Measurements from ENCODE around the gene ATP6V0A1. TPM values are rescaled to one million over a fixed set of nuclear protein-coding genes. Genes with fewer than 3 reads are reported as not detected.

The ATP6V0A1 gene
- total RNA-seq, 1 experiment from 2014 or later = 55.1 TPM

GRCh38 chr17:42512246-42512645 is 53.6 kb downstream of the ATP6V0A1 start:
- Histone ChIP-seq H3K9me3 (ENCODE audit: insufficient read depth, low read depth) (no peaks in the 10 kb centered on the region), H2AFZ (no peak overlapping the region), H4K20me1 (ENCODE audit: insufficient read depth) (no peaks in the 10 kb centered on the region), H3K36me3 (ENCODE audit: low read depth) (0 out of 2 replicates have a peak, but pooled peaks cover 8% of the 10 kb centered on the region), H3K79me2 (ENCODE audit: low read depth) (no peaks in the 10 kb centered on the region), H3K4me1 (replicated peaks; ENCODE audit: insufficient read depth) (peaks cover 9% of the 10 kb centered on the region), H3K9me2 (ENCODE audit: insufficient read depth) (no peaks in the 10 kb centered on the region), H3K27me3 (ENCODE audit: insufficient read depth, low read depth) (no peaks in the 10 kb centered on the region), H3F3A (ENCODE audit: insufficient read depth, low read depth) (peaks cover 12% of the 10 kb centered on the region; the same call in 1 of the 2 replicates), H3K4me2 (no peak overlapping the region), H3K27ac (no peak overlapping the region), H3K4me3 (no peak overlapping the region)
- TF ChIP-seq CTCF (conservative IDR thresholded peaks at IDR 0.05) = no peak
- TF ChIP-seq EZH2 (IDR thresholded peaks at IDR 0.05; ENCODE audit: low read depth) = no peak
- CTCF ChIA-PET = no interaction called here
- no peak for DNase-seq
- intact Hi-C loops (cut with micrococcal nuclease; ENCODE audit: unreplicated experiment) = no loop called here
- POLR2A ChIA-PET (ENCODE audit: unreplicated experiment) = interaction anchor here (0.5 kb wide), 1 partner anchor 794 kb away, joined by 4 read pairs; no protein-coding TSS in a partner anchor
- no TSS peak for BruUV-seq (replicated peaks)

GRCh38 chr17:42512733-42513251 is 54.1 kb downstream of the ATP6V0A1 start:
- TF ChIP-seq EZH2 (IDR thresholded peaks at IDR 0.05; ENCODE audit: low read depth) (no peak), CTCF (conservative IDR thresholded peaks at IDR 0.05) (no peak)
- Histone ChIP-seq H3K27ac (no peak overlapping the region), H3K36me3 (ENCODE audit: low read depth) (0 out of 2 replicates have a peak, but pooled peaks cover 8% of the 10 kb centered on the region), H3K4me2 (no peak overlapping the region), H3K9me2 (ENCODE audit: insufficient read depth) (no peaks in the 10 kb centered on the region), H3K9me3 (ENCODE audit: insufficient read depth, low read depth) (no peaks in the 10 kb centered on the region), H2AFZ (no peak overlapping the region), H3K79me2 (ENCODE audit: low read depth) (no peaks in the 10 kb centered on the region), H3K27me3 (ENCODE audit: insufficient read depth, low read depth) (no peaks in the 10 kb centered on the region), H3K4me1 (replicated peaks; ENCODE audit: insufficient read depth) (peaks cover 15% of the 10 kb centered on the region), H3K4me3 (no peak overlapping the region), H4K20me1 (ENCODE audit: insufficient read depth) (no peaks in the 10 kb centered on the region), H3F3A (ENCODE audit: insufficient read depth, low read depth) (peaks cover 17% of the 10 kb centered on the region)
- no peak for DNase-seq
- ChIA-PET POLR2A (ENCODE audit: unreplicated experiment) (interaction anchor here (0.5 to 0.7 kb wide), 2 partner anchors 124 to 795 kb away, joined by 3 to 4 read pairs; no protein-coding TSS in a partner anchor), CTCF (interaction anchor here (0.5 kb wide), 1 partner anchor 144 kb away, joined by 4 read pairs; no protein-coding TSS in a partner anchor)
- BruUV-seq (replicated peaks) = no TSS peak
- intact Hi-C loops (cut with micrococcal nuclease; ENCODE audit: unreplicated experiment) = no loop called here

- peaks cover 26% of the 10 kb centered on the region for H3F3A ChIP-seq (ENCODE audit: insufficient read depth, low read depth)
- no peaks in the 10 kb centered on the region for H4K20me1 ChIP-seq (ENCODE audit: insufficient read depth)
- TF ChIP-seq EZH2 (IDR thresholded peaks at IDR 0.05; ENCODE audit: low read depth) (no peak), CTCF (conservative IDR thresholded peaks at IDR 0.05) (no peak)
- CTCF ChIA-PET = interaction anchor here (0.5 kb wide), 1 partner anchor 145 kb away, joined by 4 read pairs; no protein-coding TSS in a partner anchor
- no peaks in the 10 kb centered on the region for H3K79me2 ChIP-seq (ENCODE audit: low read depth)
- 0 out of 2 replicates have a peak, but pooled peaks cover 3% of the 10 kb centered on the region for H3K36me3 ChIP-seq (ENCODE audit: low read depth)
- H3K4me3 ChIP-seq = no peak overlapping the region
- H3K9me2 ChIP-seq (ENCODE audit: insufficient read depth) = no peaks in the 10 kb centered on the region
- BruUV-seq (replicated peaks) = no TSS peak
- POLR2A ChIA-PET (ENCODE audit: unreplicated experiment) = no interaction called here
- H3K4me2 ChIP-seq = no peak overlapping the region
- no peak overlapping the region for H3K27ac ChIP-seq
- intact Hi-C loops (cut with micrococcal nuclease; ENCODE audit: unreplicated experiment) = no loop called here
- no peaks in the 10 kb centered on the region for H3K27me3 ChIP-seq (ENCODE audit: insufficient read depth, low read depth)
- no peak for DNase-seq
- no peaks in the 10 kb centered on the region for H3K9me3 ChIP-seq (ENCODE audit: insufficient read depth, low read depth)
- H2AFZ ChIP-seq = no peak overlapping the region
- peaks cover 24% of the 10 kb centered on the region for H3K4me1 ChIP-seq (replicated peaks; ENCODE audit: insufficient read depth)
Observed at GRCh38 chr17:42513686-42514085, 55.0 kb downstream of the ATP6V0A1 start.
